Endothelial cell of umbilical vein (primary cell): ENCODE measurements around the gene TFDP1. TPM values are rescaled to one million over a fixed set of nuclear protein-coding genes. Genes with fewer than 3 reads are reported as not detected.

ENCODE experiments used
- BruUV-seq: library from RNA; stranded (reverse); fragments of 400-500 nt; replicated peaks from 2 replicates; lab custom pipeline; 2021; lab: Mats Ljungman, UMichigan
- CTCF ChIA-PET: fragments of 300-600, 350-600 bp; sonication (Branson Sonifier 250); formaldehyde crosslinking; loops from one replicate; lab custom pipeline; 2021; ENCODE audit warnings: antibody characterized with exemption, inconsistent platforms; lab: Charles Lee
- POLR2A ChIA-PET: fragments of 300-600, 350-600 bp; sonication (Branson Sonifier 250); formaldehyde crosslinking; loops from one replicate; lab custom pipeline; 2021; ENCODE audit warnings: antibody characterized with exemption, inconsistent platforms; lab: Charles Lee
- DNase-seq: peaks from one replicate; pipeline ENCODE4 v3.0.0-alpha.2; 2011; ENCODE audit warnings: low read depth, low spot score
- FAIRE-seq: peaks from 2 replicates; lab custom pipeline; 2011; peaks lifted over from hg19 to GRCh38; lab: Jason Lieb, UNC
- H2AFZ ChIP-seq: 2 replicates; pipeline ENCODE4 v1.6.0; 2012; ENCODE audit warnings: low read depth, low read length, control low read depth, inconsistent platforms
- H3K27ac ChIP-seq: 2 replicates; pipeline ENCODE4 v1.5.1; 2011; ENCODE audit warnings: low read depth, mild to moderate bottlenecking, control low read depth, low read length, moderate library complexity; ENCODE audit not compliant: insufficient read depth
- H3K27me3 ChIP-seq, 2 experiments: 2 replicates each; pipeline versions ENCODE4 v1.6.0 to v1.6.1; 2011; ENCODE audit warnings: low read length in 2 of 2, mixed read lengths in 1 of 2; ENCODE audit not compliant: control insufficient read depth in 2 of 2, insufficient read depth in 2 of 2
- H3K36me3 ChIP-seq, 2 experiments: 2 replicates in 1 of 2; 3 replicates in 1 of 2; pipeline ENCODE4 v1.5.1; 2011; ENCODE audit warnings: low read length in 2 of 2, mild to moderate bottlenecking in 1 of 2, moderate library complexity in 1 of 2; ENCODE audit not compliant: control insufficient read depth in 2 of 2, insufficient read depth in 2 of 2; ENCODE audit errors: extremely low read depth in 1 of 2
- H3K4me1 ChIP-seq: 3 replicates; pipeline ENCODE4 v1.5.1; 2011; ENCODE audit warnings: mild to moderate bottlenecking, low read length; ENCODE audit not compliant: control insufficient read depth, insufficient read depth; ENCODE audit errors: extremely low read depth
- H3K4me2 ChIP-seq: 2 replicates; pipeline ENCODE4 v1.6.1; 2011; ENCODE audit warnings: low read length, control low read depth, mixed read lengths; ENCODE audit not compliant: insufficient read depth
- H3K4me3 ChIP-seq, 3 experiments: fragments of 200-600 bp in 1 of 3; sonication (generic), shearing (Covaris generic) in 1 of 3; replicated peaks in 1 of 3; 2 replicates each; pipeline ENCODE4 v1.5.1; 2011 to 2016; ENCODE audit warnings: control low read depth in 3 of 3, low read length in 3 of 3, mild to moderate bottlenecking in 2 of 3, inconsistent platforms in 1 of 3, low read depth in 1 of 3, moderate library complexity in 1 of 3; ENCODE audit not compliant: insufficient read depth in 1 of 3
- H3K79me2 ChIP-seq: 2 replicates; pipeline ENCODE4 v1.6.0; 2012; ENCODE audit warnings: low read length, inconsistent platforms; ENCODE audit not compliant: control insufficient read depth, insufficient read depth
- H3K9ac ChIP-seq: replicated peaks from 2 replicates; pipeline ENCODE3; 2011; ENCODE audit warnings: low read length, control low read depth; ENCODE audit not compliant: insufficient read depth; ENCODE audit errors: extremely low read depth
- H3K9me1 ChIP-seq: replicated peaks from 3 replicates; pipeline ENCODE4 v1.6.0; 2011; ENCODE audit warnings: mild to moderate bottlenecking, low read length; ENCODE audit not compliant: control insufficient read depth, insufficient read depth; ENCODE audit errors: extremely low read depth
- H3K9me3 ChIP-seq: replicated peaks from 2 replicates; pipeline ENCODE4 v1.5.1; 2012; ENCODE audit warnings: low read length, inconsistent platforms; ENCODE audit not compliant: control insufficient read depth, insufficient read depth
- H4K20me1 ChIP-seq: replicated peaks from 2 replicates; pipeline ENCODE3; 2011; ENCODE audit warnings: mild to moderate bottlenecking, low read length; ENCODE audit not compliant: control insufficient read depth, insufficient read depth; ENCODE audit errors: extremely low read depth
- CTCF ChIP-seq, 2 donors: IDR thresholded peaks; 1 replicate in 1 of 2; 2 replicates in 1 of 2; pipeline ENCODE4 v1.5.1; 2011; ENCODE audit warnings: low read length in 2 of 2, mild to moderate bottlenecking in 2 of 2, moderate library complexity in 2 of 2, control low read depth in 1 of 2, inconsistent platforms in 1 of 2, low read depth in 1 of 2; ENCODE audit not compliant: insufficient read depth in 1 of 2; ENCODE audit errors: extremely low read depth in 1 of 2
- EZH2 ChIP-seq: IDR thresholded peaks from 2 replicates; pipeline ENCODE4 v1.6.1; 2012; ENCODE audit warnings: borderline replicate concordance, low read depth, mild to moderate bottlenecking, moderate library complexity, low read length, inconsistent platforms; ENCODE audit not compliant: severe bottlenecking
- FOS ChIP-seq: IDR thresholded peaks from 2 replicates; pipeline ENCODE4 v1.6.1; 2011; ENCODE audit warnings: mild to moderate bottlenecking, low read length, moderate library complexity, borderline replicate concordance; ENCODE audit not compliant: insufficient read depth
- GATA2 ChIP-seq: IDR thresholded peaks from 2 replicates; pipeline ENCODE4 v1.7.0; 2011; ENCODE audit warnings: low read depth, mild to moderate bottlenecking, moderate library complexity, mixed read lengths, low read length; ENCODE audit not compliant: insufficient read length, insufficient read depth
- JUN ChIP-seq: IDR thresholded peaks from 2 replicates; pipeline ENCODE4 v1.6.1; 2011; ENCODE audit warnings: borderline replicate concordance, low read depth; ENCODE audit not compliant: insufficient read length, insufficient read depth
- MAX ChIP-seq: IDR thresholded peaks from 2 replicates; pipeline ENCODE4 v1.6.1; 2011; ENCODE audit not compliant: insufficient read depth, insufficient read length
- MYC ChIP-seq: IDR thresholded peaks from one replicate; pipeline ENCODE4 v1.6.1; 2011; ENCODE audit warnings: mild to moderate bottlenecking, low read depth, low read length
- POLR2A ChIP-seq: IDR thresholded peaks from 2 replicates; pipeline ENCODE4 v1.6.1; 2012; ENCODE audit warnings: low read depth, mild to moderate bottlenecking, control low read depth, low read length
- POLR2AphosphoS5 ChIP-seq: IDR thresholded peaks from 2 replicates; pipeline ENCODE4 v1.6.1; 2012; ENCODE audit warnings: low read depth, mild to moderate bottlenecking, control low read depth, low read length, moderate library complexity; ENCODE audit not compliant: insufficient read depth
- dilution Hi-C: fragments of 300-500 bp; cut with MboI; formaldehyde crosslinking; loops from one replicate; pipeline ENCODE4 v1.15.0; 2019; ENCODE audit warnings: low sequenced_read_pairs; ENCODE audit not compliant: extremely low pct_ligation_motif_present
- intact Hi-C: fragments of 100-400 bp; cut with micrococcal nuclease; formaldehyde crosslinking; loops from one replicate; pipeline ENCODE4 v1.10.0; 2022
- polyA plus RNA-seq, 4 experiments: library from polyadenylated mRNA; depleted of rRNA in 3 of 4; stranded (reverse) in 3 of 4; unstranded in 1 of 4; fragments of >200 nt; gene quantifications; 2 replicates each; pipeline versions ENCODE4 v1.2.1 to v1.2.3, GENCODE V29; 2011 to 2012; ENCODE audit warnings: missing spikeins in 1 of 4
- total RNA-seq: library from RNA; stranded (reverse); gene quantifications from 2 replicates; pipeline ENCODE4 v1.2.3, GENCODE V29; 2021

The TFDP1 gene
- total and polyA plus RNA-seq, 2 donors (not counting 3 experiments of a cell fraction or from before 2014, with no cell fraction given): 64.3 to 137 TPM

GRCh38 chr13:113650275-113650674 lies 65.7 kb downstream of the TFDP1 start:
- intact Hi-C loops: no loop called here
- CTCF ChIA-PET: no interaction called here

More at GRCh38 chr13:113650275-113650674, 65.7 kb downstream of the TFDP1 start:
- DNase-seq: no peak
- BruUV-seq: no TSS peak
- H4K20me1 ChIP-seq: no peaks in the 10 kb centered on the region
- dilution Hi-C loops: no loop called here
- H3K9ac ChIP-seq: no peak overlapping the region
- H3K4me3 ChIP-seq: no peak overlapping the region
- peaks cover 4% of the 10 kb centered on the region for H3K4me1 ChIP-seq
- TF ChIP-seq MAX (no peak), MYC (no peak), JUN (no peak), POLR2A (no peak), EZH2 (no peak), POLR2AphosphoS5 (no peak), CTCF (IDR thresholded peaks at IDR 0.05; ENCODE audit: extremely low read depth in 1 of 2, insufficient read depth in 1 of 2, low read depth in 1 of 2, low read length in 2 of 2) (no peak), FOS (no peak), GATA2 (no peak)
- no peaks in the 10 kb centered on the region for H3K36me3 ChIP-seq
- H3K9me3 ChIP-seq: no peaks in the 10 kb centered on the region
- no peak overlapping the region for H2AFZ ChIP-seq
- no peaks in the 10 kb centered on the region for H3K27me3 ChIP-seq
- no peak overlapping the region for H3K4me2 ChIP-seq
- POLR2A ChIA-PET: no interaction called here
- FAIRE-seq: no peak
- H3K9me1 ChIP-seq: no peaks in the 10 kb centered on the region
- H3K27ac ChIP-seq: no peak overlapping the region
- no peaks in the 10 kb centered on the region for H3K79me2 ChIP-seq
